GM23338 (cell line): ENCODE measurements around the gene RNF223. TPM values are rescaled to one million over a fixed set of nuclear protein-coding genes. Genes with fewer than 3 reads are reported as not detected.

Source experiments
- ATAC-seq: fragments of 200-7000 bp; cut with Tn5 transposase; 3 replicates; pipeline ENCODE4 v1.9.1; 2020
- DNase-seq: peaks from one replicate; pipeline ENCODE4 v3.0.0-alpha.2; 2015; ENCODE audit warnings: low spot score
- H2AFZ ChIP-seq: fragments of 200-600 bp; sonication (generic); 2 replicates; pipeline ENCODE4 v1.8.0; 2016; ENCODE audit warnings: antibody characterized with exemption, mild to moderate bottlenecking, moderate library complexity
- H3F3A ChIP-seq: fragments of 200-600 bp; sonication (generic); replicated peaks from 2 replicates; pipeline ENCODE4 v1.8.0; 2017; ENCODE audit warnings: antibody characterized with exemption, mixed run types, low read depth
- H3K27ac ChIP-seq: fragments of 200-600 bp; sonication (generic); 2 replicates; pipeline ENCODE4 v1.6.1; 2016; ENCODE audit warnings: low read depth
- H3K27me3 ChIP-seq: fragments of 200-600 bp; sonication (generic); 2 replicates; pipeline ENCODE4 v1.8.0; 2016; ENCODE audit warnings: mild to moderate bottlenecking, mixed run types, moderate library complexity; ENCODE audit not compliant: insufficient read depth
- H3K36me3 ChIP-seq: fragments of 200-600 bp; sonication (generic); 2 replicates; pipeline ENCODE4 v1.8.0; 2016; ENCODE audit warnings: mild to moderate bottlenecking; ENCODE audit not compliant: insufficient read depth
- H3K4me1 ChIP-seq: fragments of 200-600 bp; sonication (generic); 2 replicates; pipeline ENCODE4 v1.8.0; 2016; ENCODE audit warnings: mild to moderate bottlenecking, moderate library complexity; ENCODE audit not compliant: insufficient read depth
- H3K4me2 ChIP-seq: fragments of 200-600 bp; sonication (generic); 2 replicates; pipeline ENCODE4 v1.7.1; 2017; ENCODE audit warnings: mixed run types
- H3K4me3 ChIP-seq: fragments of 200-600 bp; sonication (generic); 2 replicates; pipeline ENCODE4 v1.6.1; 2016; ENCODE audit warnings: mixed run types
- H3K79me2 ChIP-seq: fragments of 200-600 bp; sonication (generic); replicated peaks from 2 replicates; pipeline ENCODE4 v1.8.0; 2017; ENCODE audit warnings: mild to moderate bottlenecking; ENCODE audit not compliant: insufficient read depth
- H3K9me2 ChIP-seq: fragments of 200-600 bp; sonication (generic); 2 replicates; pipeline ENCODE4 v1.8.0; 2017; ENCODE audit not compliant: insufficient read depth
- H4K20me1 ChIP-seq: fragments of 200-600 bp; sonication (generic); replicated peaks from 2 replicates; pipeline ENCODE4 v1.8.0; 2017; ENCODE audit warnings: mild to moderate bottlenecking; ENCODE audit not compliant: insufficient read depth
- H3K27ac Mint-ChIP-seq: 2 replicates; pipeline ENCODE4 v1.8.0; 2020; ENCODE audit warnings: inconsistent platforms, mild to moderate bottlenecking, moderate library complexity, mixed read lengths
- H3K27me3 Mint-ChIP-seq: 3 replicates; pipeline ENCODE4 v1.8.0; 2022; ENCODE audit warnings: low read depth, mild to moderate bottlenecking, moderate library complexity, mixed read lengths, inconsistent platforms; ENCODE audit not compliant: insufficient read depth, poor library complexity
- H3K36me3 Mint-ChIP-seq: 3 replicates; pipeline ENCODE4 v1.8.0; 2021; ENCODE audit warnings: low read depth, mild to moderate bottlenecking, inconsistent platforms, moderate library complexity, mixed read lengths
- H3K4me1 Mint-ChIP-seq: 3 replicates; pipeline ENCODE4 v1.8.0; 2020; ENCODE audit warnings: mild to moderate bottlenecking, inconsistent platforms, mixed read lengths
- H3K4me3 Mint-ChIP-seq: 3 replicates; pipeline ENCODE4 v1.8.0; 2021; ENCODE audit warnings: moderate library complexity, mild to moderate bottlenecking, inconsistent platforms, mixed read lengths
- H3K9me3 Mint-ChIP-seq: 3 replicates; pipeline ENCODE4 v1.8.0; 2020; ENCODE audit warnings: moderate library complexity, mild to moderate bottlenecking, inconsistent platforms, mixed read lengths
- CTCF ChIP-seq, 2 experiments: fragments of 200-600 bp in 1 of 2; sonication (generic) in 1 of 2; conservative IDR thresholded peaks; 2 replicates each; pipeline versions ENCODE4 v1.5.1 to v1.6.1; 2016 to 2017; ENCODE audit warnings: antibody characterized with exemption in 2 of 2, low read depth in 2 of 2, mild to moderate bottlenecking in 2 of 2, moderate library complexity in 1 of 2
- ETS1 ChIP-seq: IDR thresholded peaks from 2 replicates; pipeline ENCODE4 v1.6.1; 2016; ENCODE audit warnings: antibody characterized with exemption
- EZH2 ChIP-seq: fragments of 200-600 bp; sonication (generic); IDR thresholded peaks from one replicate; pipeline ENCODE4 v1.8.0; 2017; ENCODE audit warnings: antibody characterized with exemption, mild to moderate bottlenecking, low read depth; ENCODE audit not compliant: unreplicated experiment
- EZH2phosphoT487 ChIP-seq: fragments of 200-600 bp; sonication (generic); IDR thresholded peaks from one replicate; pipeline ENCODE4 v1.8.1; 2018; ENCODE audit warnings: antibody characterized with exemption; ENCODE audit not compliant: unreplicated experiment
- POLR2AphosphoS5 ChIP-seq: IDR thresholded peaks from 2 replicates; pipeline ENCODE4 v1.6.1; 2016; ENCODE audit warnings: antibody characterized with exemption, low read depth
- STAT1 ChIP-seq: IDR thresholded peaks from one replicate; pipeline ENCODE4 v1.6.1; 2016; ENCODE audit warnings: antibody characterized with exemption; ENCODE audit not compliant: unreplicated experiment
- ZNF114 ChIP-seq: fragments of 250-450 bp; sonication (Bioruptor Pico); IDR thresholded peaks from 2 replicates; pipeline ENCODE4 v1.5.0; 2020; ENCODE audit warnings: mild to moderate bottlenecking, moderate library complexity
- ZNF331 ChIP-seq: fragments of 250-450 bp; sonication (Bioruptor Pico); IDR thresholded peaks from 2 replicates; pipeline ENCODE4 v1.5.0; 2020; ENCODE audit warnings: low read depth, mild to moderate bottlenecking, moderate library complexity
- polyA plus RNA-seq: library from polyadenylated mRNA; unstranded; fragments of >200 nt; fragmentation: Nextera tagmentation; extraction: Ambion mirVana; gene quantifications from 2 replicates; pipeline ENCODE4 v1.2.1, GENCODE V29; 2016
- total RNA-seq: library from RNA; depleted of rRNA; stranded (reverse); fragments of >200 nt; shearing (Covaris generic); gene quantifications from 2 replicates; pipeline ENCODE4 v1.2.3, GENCODE V29; 2014

Gene RNF223
- total and polyA plus RNA-seq, 2 experiments from 2014 or later: not detected

- no peak for DNase-seq
- H3K9me2 ChIP-seq: no peaks in the 10 kb centered on the region
- no peak for ATAC-seq
- no peak overlapping the region for H2AFZ ChIP-seq
- H3K4me1 Mint-ChIP-seq: no peaks in the 10 kb centered on the region
- H3K79me2 ChIP-seq: no peaks in the 10 kb centered on the region
- no peaks in the 10 kb centered on the region; the same call in 1 of the 2 replicates for H4K20me1 ChIP-seq
- H3K9me3 Mint-ChIP-seq: no peaks in the 10 kb centered on the region
- H3K36me3 ChIP-seq: no peaks in the 10 kb centered on the region
- H3K4me2 ChIP-seq: no peak overlapping the region
- H3K27me3 ChIP-seq: peaks cover 39% of the 10 kb centered on the region
- H3K4me1 ChIP-seq: peaks cover 6% of the 10 kb centered on the region; the same call in 1 of the 2 replicates
- H3K4me3 ChIP-seq: no peak overlapping the region
- no peak for TF ChIP-seq EZH2phosphoT487
- no peak for TF ChIP-seq ZNF331 (CRISPR knock-in tag)
- TF ChIP-seq ZNF114 (CRISPR knock-in tag): no peak
- no peak for TF ChIP-seq POLR2AphosphoS5
- TF ChIP-seq STAT1: no peak
- no peak for TF ChIP-seq EZH2
- no peak for TF ChIP-seq ETS1
- H3K27ac Mint-ChIP-seq: no peak overlapping the region
- H3K27ac ChIP-seq: no peak overlapping the region
- no peaks in the 10 kb centered on the region for H3K36me3 Mint-ChIP-seq
- H3K27me3 Mint-ChIP-seq: peaks cover 35% of the 10 kb centered on the region
- H3K4me3 Mint-ChIP-seq: no peak overlapping the region
- no peaks in the 10 kb centered on the region for H3F3A ChIP-seq
Measured at GRCh38 chr1:1065265-1065939, 8.7 kb downstream of the RNF223 start.

- no peaks in the 10 kb centered on the region for H3K4me1 Mint-ChIP-seq
- no peak overlapping the region for H3K4me3 ChIP-seq
- H3F3A ChIP-seq: 0 out of 2 replicates have a peak, but pooled peaks cover 5% of the 10 kb centered on the region
- H3K4me1 ChIP-seq: peaks cover 11% of the 10 kb centered on the region; the same call in 1 of the 2 replicates
- no peak overlapping the region for H3K27ac ChIP-seq
- TF ChIP-seq CTCF (conservative IDR thresholded peaks at IDR 0.05; ENCODE audit: low read depth in 2 of 2): peak; percentile 70 to 90
- no peak for TF ChIP-seq STAT1
- H3K36me3 Mint-ChIP-seq: no peaks in the 10 kb centered on the region
- H3K27me3 Mint-ChIP-seq: peaks cover 34% of the 10 kb centered on the region
- no peaks in the 10 kb centered on the region for H3K9me3 Mint-ChIP-seq
- no peaks in the 10 kb centered on the region for H3K9me2 ChIP-seq
- H3K27me3 ChIP-seq: peaks cover 39% of the 10 kb centered on the region
- H3K79me2 ChIP-seq: no peaks in the 10 kb centered on the region
- peak overlapping the region; percentile 48; the same call in 1 of the 2 replicates for H3K4me2 ChIP-seq
- no peak overlapping the region for H2AFZ ChIP-seq
- DNase-seq (peak; percentile 80), ATAC-seq (peak; percentile 52)
- no peaks in the 10 kb centered on the region; the same call in 1 of the 2 replicates for H4K20me1 ChIP-seq
- H3K27ac Mint-ChIP-seq: no peak overlapping the region
- no peaks in the 10 kb centered on the region for H3K36me3 ChIP-seq
- no peak overlapping the region for H3K4me3 Mint-ChIP-seq
Measured at GRCh38 chr1:1063945-1064831, 9.9 kb downstream of the RNF223 start.
